Inflammatory macrophage treated with lipopolysaccharide for 4 hours (primary cell): Measurements from ENCODE around the gene OSBPL2.

Experiments
- DNase-seq: peaks from one replicate; pipeline ENCODE4 v3.0.0-alpha.2; 2020

OSBPL2 gene

GRCh38 chr20:62287759-62288534 is 49.6 kb downstream of the OSBPL2 start:
- DNase-seq, result no peak

- no peak for DNase-seq
These were observed 50.3 kb downstream of the OSBPL2 start for GRCh38 chr20:62288535-62289105.

- DNase-seq, result no peak
These were observed 50.8 kb downstream of the OSBPL2 start for GRCh38 chr20:62289131-62289530.

GRCh38 chr20:62289898-62290297 is 51.6 kb downstream of the OSBPL2 start:
- DNase-seq, result no peak

GRCh38 chr20:62291251-62292066 is 53.1 kb downstream of the OSBPL2 start:
- DNase-seq, result no peak

- DNase-seq, result no peak
These were observed 53.8 kb downstream of the OSBPL2 start for GRCh38 chr20:62292108-62292507.

- no peak for DNase-seq
These were observed 54.9 kb downstream of the OSBPL2 start for GRCh38 chr20:62293111-62293784.

- DNase-seq, result no peak
These were observed 55.6 kb downstream of the OSBPL2 start for GRCh38 chr20:62293946-62294345.

GRCh38 chr20:62294516-62294915 is 56.2 kb downstream of the OSBPL2 start:
- no peak for DNase-seq

- DNase-seq, result no peak
These were observed 58.6 kb downstream of the OSBPL2 start for GRCh38 chr20:62296724-62297448.

- DNase-seq, result no peak
These were observed 59.3 kb downstream of the OSBPL2 start for GRCh38 chr20:62297449-62298227.

GRCh38 chr20:62298577-62299249 is 60.4 kb downstream of the OSBPL2 start:
- DNase-seq, result no peak

- no peak for DNase-seq
These were observed 61.4 kb downstream of the OSBPL2 start for GRCh38 chr20:62299666-62300236.

GRCh38 chr20:62300319-62300718 is 62.0 kb downstream of the OSBPL2 start:
- no peak for DNase-seq

- DNase-seq, result no peak
These were observed 62.9 kb downstream of the OSBPL2 start for GRCh38 chr20:62301111-62301668.

GRCh38 chr20:62301773-62302340 is 63.5 kb downstream of the OSBPL2 start:
- peak; percentile 98 for DNase-seq

GRCh38 chr20:62302341-62303061 is 64.2 kb downstream of the OSBPL2 start, which contains the start of gene ADRM1:
Gene ADRM1 (plus strand): TSS chr20:62302997. CDS start chr20:62303569, 572 bp downstream.
- DNase-seq, result peak; percentile 99

GRCh38 chr20:62303062-62303339 is 64.7 kb downstream of the OSBPL2 start:
- DNase-seq, result no peak
